PC-9 (cell line): ENCODE results near the gene RPS6KA5. TPM values are rescaled to one million over a fixed set of nuclear protein-coding genes. Genes with fewer than 3 reads are reported as not detected.
"Not testable (repeated sequence)": the region's sequence is repeated elsewhere in the genome, so short reads cannot be mapped to it uniquely, and the experiment has no call there.

ENCODE experiments used
- BruUV-seq: library from RNA; stranded (reverse); fragments of 400-500 nt; replicated peaks from 2 replicates; lab custom pipeline; 2021; lab: Mats Ljungman, UMichigan
- CTCF ChIA-PET: fragments of 300-600 bp; sonication (Branson Sonifier 250); formaldehyde crosslinking; loops from one replicate; lab custom pipeline; 2022; ENCODE audit warnings: antibody characterized with exemption; lab: Charles Lee
- POLR2A ChIA-PET: fragments of 300-600 bp; sonication (Branson Sonifier 250); formaldehyde crosslinking; loops from one replicate; lab custom pipeline; 2022; ENCODE audit warnings: antibody characterized with exemption; ENCODE audit not compliant: unreplicated experiment; lab: Charles Lee
- DNase-seq, 2 experiments: peaks; one replicate each; pipeline versions ENCODE4 v3.0.0 to v3.0.0-alpha.2; 2015 to 2022; ENCODE audit warnings: mixed read lengths in 1 of 2
- H2AFZ ChIP-seq: fragments of 200-600 bp; sonication (generic); 2 replicates; pipeline ENCODE4 v1.8.1; 2017; ENCODE audit warnings: antibody characterized with exemption
- H3F3A ChIP-seq: fragments of 200-600 bp; sonication (generic); 2 replicates; pipeline ENCODE4 v1.8.1; 2017; ENCODE audit warnings: antibody characterized with exemption, mild to moderate bottlenecking, low read depth; ENCODE audit not compliant: insufficient read depth
- H3K27ac ChIP-seq: fragments of 200-600 bp; sonication (generic); 2 replicates; pipeline ENCODE4 v1.6.1; 2016; ENCODE audit warnings: mixed run types
- H3K27me3 ChIP-seq: fragments of 200-600 bp; sonication (generic); 2 replicates; pipeline ENCODE4 v1.6.1; 2016; ENCODE audit warnings: low read depth, mixed run types; ENCODE audit not compliant: insufficient read depth
- H3K36me3 ChIP-seq: fragments of 200-600 bp; sonication (generic); 2 replicates; pipeline ENCODE4 v1.6.1; 2016; ENCODE audit warnings: low read depth, mixed run types
- H3K4me1 ChIP-seq: fragments of 200-600 bp; sonication (generic); replicated peaks from 2 replicates; pipeline ENCODE4 v1.6.1; 2016; ENCODE audit warnings: mixed run types; ENCODE audit not compliant: insufficient read depth
- H3K4me2 ChIP-seq: fragments of 200-600 bp; sonication (generic); 2 replicates; pipeline ENCODE4 v1.6.1; 2017; ENCODE audit warnings: mixed run types
- H3K4me3 ChIP-seq: fragments of 200-600 bp; sonication (generic); 2 replicates; pipeline ENCODE4 v1.6.1; 2016; ENCODE audit warnings: mixed run types
- H3K79me2 ChIP-seq: fragments of 200-600 bp; sonication (generic); 2 replicates; pipeline ENCODE4 v1.6.1; 2017; ENCODE audit warnings: low read depth, mixed run types
- H3K9me2 ChIP-seq: fragments of 200-600 bp; sonication (generic); 2 replicates; pipeline ENCODE4 v1.8.1; 2017; ENCODE audit warnings: mild to moderate bottlenecking; ENCODE audit not compliant: insufficient read depth
- H3K9me3 ChIP-seq: fragments of 200-600 bp; sonication (generic); 2 replicates; pipeline ENCODE4 v1.8.1; 2016; ENCODE audit warnings: low read depth; ENCODE audit not compliant: insufficient read depth
- H4K20me1 ChIP-seq: fragments of 200-600 bp; sonication (generic); 2 replicates; pipeline ENCODE4 v1.8.1; 2017; ENCODE audit not compliant: insufficient read depth
- CTCF ChIP-seq: fragments of 200-600 bp; sonication (generic); conservative IDR thresholded peaks from 2 replicates; pipeline ENCODE4 v1.6.1; 2017; ENCODE audit warnings: mixed run types, antibody characterized with exemption, mild to moderate bottlenecking, moderate library complexity
- EZH2 ChIP-seq: fragments of 200-600 bp; sonication (generic); IDR thresholded peaks from 2 replicates; pipeline ENCODE4 v1.8.0; 2017; ENCODE audit warnings: antibody characterized with exemption, low read depth
- intact Hi-C: fragments of 100-400 bp; cut with micrococcal nuclease; formaldehyde crosslinking; loops from one replicate; pipeline ENCODE4 v1.10.0; 2022; ENCODE audit not compliant: unreplicated experiment
- total RNA-seq: library from RNA; stranded (reverse); gene quantifications from 2 replicates; pipeline ENCODE4 v1.2.3, GENCODE V29; 2021

RPS6KA5 gene
- total RNA-seq, 1 experiment from 2014 or later = 3.5 TPM

- H2AFZ ChIP-seq = no peak overlapping the region
- no peaks in the 10 kb centered on the region for H3K79me2 ChIP-seq
- ChIA-PET CTCF (no interaction called here), POLR2A (no interaction called here)
- TF ChIP-seq CTCF (no peak), EZH2 (no peak)
- no TSS peak for BruUV-seq
- no peaks in the 10 kb centered on the region for H3K4me1 ChIP-seq
- H3K4me2 ChIP-seq = no peak overlapping the region
- intact Hi-C loops = no loop called here
- H3K27me3 ChIP-seq = no peaks in the 10 kb centered on the region
- H3F3A ChIP-seq = no peaks in the 10 kb centered on the region
- no peak overlapping the region for H3K4me3 ChIP-seq
- H3K36me3 ChIP-seq = no peaks in the 10 kb centered on the region
- no peak for DNase-seq
- no peaks in the 10 kb centered on the region for H3K9me3 ChIP-seq
- no peaks in the 10 kb centered on the region for H3K9me2 ChIP-seq
- no peak overlapping the region for H3K27ac ChIP-seq
- no peaks in the 10 kb centered on the region for H4K20me1 ChIP-seq
These were observed 34.3 kb upstream of the RPS6KA5 start for GRCh38 chr14:91094772-91095171.

GRCh38 chr14:91093743-91094472 is 33.5 kb upstream of the RPS6KA5 start:
- H3K9me2 ChIP-seq, H3K79me2 ChIP-seq, H4K20me1 ChIP-seq, H3K9me3 ChIP-seq, DNase-seq, BruUV-seq, H3K27ac ChIP-seq, H3K4me3 ChIP-seq, H3K36me3 ChIP-seq, H3K27me3 ChIP-seq, H3K4me2 ChIP-seq, CTCF ChIA-PET, intact Hi-C loops, H3K4me1 ChIP-seq, H2AFZ ChIP-seq, POLR2A ChIA-PET, H3F3A ChIP-seq: not testable (repeated sequence)

GRCh38 chr14:91092073-91092472 is 31.6 kb upstream of the RPS6KA5 start:
- POLR2A ChIA-PET = no interaction called here
- no peaks in the 10 kb centered on the region for H3F3A ChIP-seq
- DNase-seq = no peak
- H3K27ac ChIP-seq = no peak overlapping the region
- no peaks in the 10 kb centered on the region for H4K20me1 ChIP-seq
- intact Hi-C loops = no loop called here
- no TSS peak for BruUV-seq
- H3K4me2 ChIP-seq = no peak overlapping the region
- no peaks in the 10 kb centered on the region for H3K36me3 ChIP-seq
- no peaks in the 10 kb centered on the region for H3K79me2 ChIP-seq
- H3K9me3 ChIP-seq = no peaks in the 10 kb centered on the region
- H3K4me1 ChIP-seq = no peaks in the 10 kb centered on the region
- CTCF ChIA-PET = no interaction called here
- no peak overlapping the region for H3K4me3 ChIP-seq
- no peak overlapping the region for H2AFZ ChIP-seq
- no peak for TF ChIP-seq EZH2
- TF ChIP-seq CTCF = no peak
- H3K27me3 ChIP-seq = no peaks in the 10 kb centered on the region
- H3K9me2 ChIP-seq = no peaks in the 10 kb centered on the region

GRCh38 chr14:91090743-91091142 is 30.3 kb upstream of the RPS6KA5 start:
- Histone ChIP-seq H3K4me1 (no peaks in the 10 kb centered on the region), H3K4me3 (no peak overlapping the region), H3K9me2 (no peaks in the 10 kb centered on the region), H3K36me3 (no peaks in the 10 kb centered on the region), H3K79me2 (no peaks in the 10 kb centered on the region), H3K4me2 (no peak overlapping the region), H4K20me1 (no peaks in the 10 kb centered on the region), H3K27ac (no peak overlapping the region), H3K27me3 (no peaks in the 10 kb centered on the region), H3K9me3 (no peaks in the 10 kb centered on the region), H3F3A (no peaks in the 10 kb centered on the region), H2AFZ (no peak overlapping the region)
- TF ChIP-seq EZH2 (no peak), CTCF (no peak)
- ChIA-PET POLR2A (no interaction called here), CTCF (no interaction called here)
- BruUV-seq = no TSS peak
- intact Hi-C loops = no loop called here
- no peak for DNase-seq
